Measurements from ENCODE around the gene SNX1.

DNA sequence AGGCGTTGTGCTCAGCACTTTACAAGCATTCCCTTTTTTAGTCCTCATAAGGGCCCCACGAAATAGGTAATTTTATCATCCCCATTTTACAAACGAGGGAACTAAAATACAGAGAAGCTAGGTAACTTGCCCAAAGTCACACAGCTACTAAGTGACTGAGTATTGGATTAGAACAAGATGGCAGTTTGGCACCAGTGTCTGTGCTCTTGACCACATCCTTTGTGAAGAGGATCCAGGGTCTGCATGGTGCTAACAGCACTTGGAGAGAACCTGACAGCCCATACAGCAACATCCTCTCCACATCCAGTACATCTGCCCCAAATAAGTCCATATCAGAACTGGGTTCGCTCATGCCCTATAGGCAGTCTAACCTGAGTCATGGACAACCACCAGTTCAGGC is 27.6 kb upstream of the SNX1 start:
- TF ChIP-seq CTCF (IDR thresholded peaks at IDR 0.05), result no peak
- TF ChIP-seq POLR2A (IDR thresholded peaks at IDR 0.05), result no peak
